HG03432 (cell line): ENCODE data around the gene PCDH9.

ENCODE experiments used
- ATAC-seq: cut with Tn5 transposase; IDR thresholded peaks from one replicate; pipeline ENCODE4 v1.9.1; 2021; ENCODE audit warnings: mild to moderate bottlenecking, moderate library complexity; ENCODE audit not compliant: unreplicated experiment

Gene PCDH9

GRCh38 chr13:67167420-67167819 lies 62.7 kb downstream of the PCDH9 start:
- no peak for ATAC-seq

- ATAC-seq: no peak
These were observed 69.0 kb downstream of the PCDH9 start for GRCh38 chr13:67161176-67161575.

- ATAC-seq: no peak
These were observed 71.2 kb downstream of the PCDH9 start for GRCh38 chr13:67158903-67159302.

GRCh38 chr13:67156723-67157060 lies 73.4 kb downstream of the PCDH9 start:
- no peak for ATAC-seq

- ATAC-seq: no peak
These were observed 74.0 kb downstream of the PCDH9 start for GRCh38 chr13:67155898-67156722.

GRCh38 chr13:67152085-67152484 lies 78.1 kb downstream of the PCDH9 start:
- no peak for ATAC-seq

GRCh38 chr13:67151652-67152051 lies 78.5 kb downstream of the PCDH9 start:
- ATAC-seq: no peak

GRCh38 chr13:67150608-67151007 lies 79.5 kb downstream of the PCDH9 start:
- ATAC-seq: no peak

GRCh38 chr13:67148161-67148571 lies 82.0 kb downstream of the PCDH9 start:
- ATAC-seq: no peak

GRCh38 chr13:67147342-67148133 lies 82.6 kb downstream of the PCDH9 start:
- no peak for ATAC-seq

- ATAC-seq: no peak
These were observed 83.5 kb downstream of the PCDH9 start for GRCh38 chr13:67146523-67147130.

GRCh38 chr13:67145950-67146349 lies 84.2 kb downstream of the PCDH9 start:
- no peak for ATAC-seq

GRCh38 chr13:67143544-67144115 lies 86.5 kb downstream of the PCDH9 start:
- no peak for ATAC-seq

- no peak for ATAC-seq
These were observed 90.1 kb downstream of the PCDH9 start for GRCh38 chr13:67140006-67140405.

- no peak for ATAC-seq
These were observed 90.6 kb downstream of the PCDH9 start for GRCh38 chr13:67139551-67139950.

- ATAC-seq: no peak
These were observed 91.2 kb downstream of the PCDH9 start for GRCh38 chr13:67138970-67139369.

GRCh38 chr13:67137044-67137735 lies 92.9 kb downstream of the PCDH9 start:
- no peak for ATAC-seq

- no peak for ATAC-seq
These were observed 94.0 kb downstream of the PCDH9 start for GRCh38 chr13:67136157-67136556.

- no peak for ATAC-seq
These were observed 94.8 kb downstream of the PCDH9 start for GRCh38 chr13:67135356-67135755.

- ATAC-seq: no peak
These were observed 95.6 kb downstream of the PCDH9 start for GRCh38 chr13:67134417-67135129.
